Measurements from ENCODE around the gene LAMA2.

LAMA2 gene

GRCh38 chr6:128899341-128900050 lies 16.6 kb downstream of the LAMA2 start:
- Histone ChIP-seq H3K27me3 (ENCODE audit: insufficient read depth, insufficient read length) (no peaks in the 10 kb centered on the region), H3K9ac (ENCODE audit: insufficient read length, low read depth) (no peak overlapping the region), H3K36me3 (ENCODE audit: insufficient read depth, insufficient read length, low read length) (no peaks in the 10 kb centered on the region), H3K9me3 (ENCODE audit: insufficient read depth, low read length) (no peaks in the 10 kb centered on the region), H3K4me3 (ENCODE audit: insufficient read length, low read depth) (no peak overlapping the region), H3K4me1 (ENCODE audit: insufficient read depth, insufficient read length) (no peaks in the 10 kb centered on the region)
- TF ChIP-seq ZNF274 (IDR thresholded peaks at IDR 0.05; ENCODE audit: low read depth, low read length) (no peak), SUZ12 (IDR thresholded peaks at IDR 0.05; ENCODE audit: extremely low read depth, insufficient read depth, insufficient read length) (no peak), YY1 (IDR thresholded peaks at IDR 0.05; ENCODE audit: insufficient read depth, insufficient read length) (no peak)
- DNase-seq (ENCODE audit: low read depth, low spot score) = no peak

GRCh38 chr6:128903715-128904114 lies 20.8 kb downstream of the LAMA2 start:
- Histone ChIP-seq H3K27me3 (ENCODE audit: insufficient read depth, insufficient read length) (no peaks in the 10 kb centered on the region), H3K9me3 (ENCODE audit: insufficient read depth, low read length) (no peaks in the 10 kb centered on the region), H3K4me3 (ENCODE audit: insufficient read length, low read depth) (no peak overlapping the region), H3K9ac (ENCODE audit: insufficient read length, low read depth) (no peak overlapping the region), H3K36me3 (ENCODE audit: insufficient read depth, insufficient read length, low read length) (no peaks in the 10 kb centered on the region), H3K4me1 (ENCODE audit: insufficient read depth, insufficient read length) (no peaks in the 10 kb centered on the region)
- no peak for DNase-seq (ENCODE audit: low read depth, low spot score)
- TF ChIP-seq ZNF274 (IDR thresholded peaks at IDR 0.05; ENCODE audit: low read depth, low read length) (no peak), SUZ12 (IDR thresholded peaks at IDR 0.05; ENCODE audit: extremely low read depth, insufficient read depth, insufficient read length) (no peak), YY1 (IDR thresholded peaks at IDR 0.05; ENCODE audit: insufficient read depth, insufficient read length) (no peak)

- Histone ChIP-seq H3K9me3 (ENCODE audit: insufficient read depth, low read length) (no peaks in the 10 kb centered on the region), H3K27me3 (ENCODE audit: insufficient read depth, insufficient read length) (no peaks in the 10 kb centered on the region), H3K9ac (ENCODE audit: insufficient read length, low read depth) (no peak overlapping the region), H3K4me1 (ENCODE audit: insufficient read depth, insufficient read length) (no peaks in the 10 kb centered on the region), H3K36me3 (ENCODE audit: insufficient read depth, insufficient read length, low read length) (no peaks in the 10 kb centered on the region), H3K4me3 (ENCODE audit: insufficient read length, low read depth) (no peak overlapping the region)
- TF ChIP-seq YY1 (IDR thresholded peaks at IDR 0.05; ENCODE audit: insufficient read depth, insufficient read length) (no peak), ZNF274 (IDR thresholded peaks at IDR 0.05; ENCODE audit: low read depth, low read length) (no peak), SUZ12 (IDR thresholded peaks at IDR 0.05; ENCODE audit: extremely low read depth, insufficient read depth, insufficient read length) (no peak)
- no peak for DNase-seq (ENCODE audit: low read depth, low spot score)
Measured at GRCh38 chr6:128914051-128914450, 31.1 kb downstream of the LAMA2 start.

GRCh38 chr6:128918886-128919285 lies 35.9 kb downstream of the LAMA2 start:
- Histone ChIP-seq H3K36me3 (ENCODE audit: insufficient read depth, insufficient read length, low read length) (no peaks in the 10 kb centered on the region), H3K9ac (ENCODE audit: insufficient read length, low read depth) (no peak overlapping the region), H3K4me1 (ENCODE audit: insufficient read depth, insufficient read length) (no peaks in the 10 kb centered on the region), H3K9me3 (ENCODE audit: insufficient read depth, low read length) (no peaks in the 10 kb centered on the region), H3K4me3 (ENCODE audit: insufficient read length, low read depth) (no peak overlapping the region), H3K27me3 (ENCODE audit: insufficient read depth, insufficient read length) (no peaks in the 10 kb centered on the region)
- no peak for DNase-seq (ENCODE audit: low read depth, low spot score)
- TF ChIP-seq ZNF274 (IDR thresholded peaks at IDR 0.05; ENCODE audit: low read depth, low read length) = no peak
- no peak for TF ChIP-seq YY1 (IDR thresholded peaks at IDR 0.05; ENCODE audit: insufficient read depth, insufficient read length)
- TF ChIP-seq SUZ12 (IDR thresholded peaks at IDR 0.05; ENCODE audit: extremely low read depth, insufficient read depth, insufficient read length) = no peak

GRCh38 chr6:128919412-128920180 lies 36.7 kb downstream of the LAMA2 start:
- H3K4me3 ChIP-seq (ENCODE audit: insufficient read length, low read depth) = no peak overlapping the region
- no peak for DNase-seq (ENCODE audit: low read depth, low spot score)
- H3K9ac ChIP-seq (ENCODE audit: insufficient read length, low read depth) = no peak overlapping the region
- no peaks in the 10 kb centered on the region for H3K4me1 ChIP-seq (ENCODE audit: insufficient read depth, insufficient read length)
- no peak for TF ChIP-seq SUZ12 (IDR thresholded peaks at IDR 0.05; ENCODE audit: extremely low read depth, insufficient read depth, insufficient read length)
- no peak for TF ChIP-seq ZNF274 (IDR thresholded peaks at IDR 0.05; ENCODE audit: low read depth, low read length)
- TF ChIP-seq YY1 (IDR thresholded peaks at IDR 0.05; ENCODE audit: insufficient read depth, insufficient read length) = no peak
- no peaks in the 10 kb centered on the region for H3K9me3 ChIP-seq (ENCODE audit: insufficient read depth, low read length)
- H3K36me3 ChIP-seq (ENCODE audit: insufficient read depth, insufficient read length, low read length) = no peaks in the 10 kb centered on the region
- no peaks in the 10 kb centered on the region for H3K27me3 ChIP-seq (ENCODE audit: insufficient read depth, insufficient read length)

- Histone ChIP-seq H3K27me3 (ENCODE audit: insufficient read depth, insufficient read length) (no peaks in the 10 kb centered on the region), H3K36me3 (ENCODE audit: insufficient read depth, insufficient read length, low read length) (no peaks in the 10 kb centered on the region), H3K4me1 (ENCODE audit: insufficient read depth, insufficient read length) (no peaks in the 10 kb centered on the region), H3K4me3 (ENCODE audit: insufficient read length, low read depth) (no peak overlapping the region), H3K9ac (ENCODE audit: insufficient read length, low read depth) (no peak overlapping the region), H3K9me3 (ENCODE audit: insufficient read depth, low read length) (no peaks in the 10 kb centered on the region)
- DNase-seq (ENCODE audit: low read depth, low spot score) = no peak
- TF ChIP-seq ZNF274 (IDR thresholded peaks at IDR 0.05; ENCODE audit: low read depth, low read length) = no peak
- no peak for TF ChIP-seq SUZ12 (IDR thresholded peaks at IDR 0.05; ENCODE audit: extremely low read depth, insufficient read depth, insufficient read length)
- TF ChIP-seq YY1 (IDR thresholded peaks at IDR 0.05; ENCODE audit: insufficient read depth, insufficient read length) = no peak
Measured at GRCh38 chr6:128925765-128926164, 42.8 kb downstream of the LAMA2 start.

- H3K4me1 ChIP-seq (ENCODE audit: insufficient read depth, insufficient read length) = no peaks in the 10 kb centered on the region
- H3K9me3 ChIP-seq (ENCODE audit: insufficient read depth, low read length) = no peaks in the 10 kb centered on the region
- no peak for DNase-seq (ENCODE audit: low read depth, low spot score)
- no peaks in the 10 kb centered on the region for H3K27me3 ChIP-seq (ENCODE audit: insufficient read depth, insufficient read length)
- no peak overlapping the region for H3K9ac ChIP-seq (ENCODE audit: insufficient read length, low read depth)
- H3K4me3 ChIP-seq (ENCODE audit: insufficient read length, low read depth) = no peak overlapping the region
- no peak for TF ChIP-seq YY1 (IDR thresholded peaks at IDR 0.05; ENCODE audit: insufficient read depth, insufficient read length)
- TF ChIP-seq ZNF274 (IDR thresholded peaks at IDR 0.05; ENCODE audit: low read depth, low read length) = no peak
- no peak for TF ChIP-seq SUZ12 (IDR thresholded peaks at IDR 0.05; ENCODE audit: extremely low read depth, insufficient read depth, insufficient read length)
- H3K36me3 ChIP-seq (ENCODE audit: insufficient read depth, insufficient read length, low read length) = no peaks in the 10 kb centered on the region
Measured at GRCh38 chr6:128929869-128930268, 46.9 kb downstream of the LAMA2 start.

Data from NT2/D1 (cell line).